Calu3 (cell line): ENCODE results near the gene USP32. TPM values are rescaled to one million over a fixed set of nuclear protein-coding genes. Genes with fewer than 3 reads are reported as not detected.
"Not testable (repeated sequence)": the region's sequence is repeated elsewhere in the genome, so short reads cannot be mapped to it uniquely, and the experiment has no call there.

Experiments used
- BruUV-seq: library from RNA; stranded (reverse); fragments of 400-500 nt; replicated peaks from 2 replicates; lab custom pipeline; 2021; lab: Mats Ljungman, UMichigan
- CTCF ChIA-PET: fragments of 300-600 bp; sonication (Branson Sonifier 250); formaldehyde crosslinking; loops from one replicate; lab custom pipeline; 2022; ENCODE audit warnings: antibody characterized with exemption; lab: Charles Lee
- DNase-seq: peaks from one replicate; pipeline ENCODE4 v3.0.0; 2022
- H3K27ac Mint-ChIP-seq: one replicate; pipeline ENCODE4 v1.8.0; 2022; ENCODE audit warnings: mixed read lengths; ENCODE audit not compliant: unreplicated experiment
- H3K27me3 Mint-ChIP-seq: one replicate; pipeline ENCODE4 v1.8.0; 2022; ENCODE audit warnings: mixed read lengths; ENCODE audit not compliant: unreplicated experiment
- H3K36me3 Mint-ChIP-seq: one replicate; pipeline ENCODE4 v1.8.0; 2022; ENCODE audit warnings: mild to moderate bottlenecking, moderate library complexity, mixed read lengths; ENCODE audit not compliant: insufficient read depth, unreplicated experiment
- H3K4me1 Mint-ChIP-seq: one replicate; pipeline ENCODE4 v1.8.0; 2022; ENCODE audit warnings: mild to moderate bottlenecking, low read depth, mixed read lengths; ENCODE audit not compliant: unreplicated experiment
- H3K4me3 Mint-ChIP-seq: one replicate; pipeline ENCODE4 v1.8.0; 2022; ENCODE audit warnings: mild to moderate bottlenecking, low read depth, moderate library complexity, mixed read lengths; ENCODE audit not compliant: unreplicated experiment
- H3K9me3 Mint-ChIP-seq: one replicate; pipeline ENCODE4 v1.8.0; 2022; ENCODE audit warnings: low read depth, mixed read lengths; ENCODE audit not compliant: unreplicated experiment
- intact Hi-C: fragments of 100-400 bp; cut with micrococcal nuclease; formaldehyde crosslinking; loops from one replicate; pipeline ENCODE4 v1.10.0; 2022; ENCODE audit not compliant: unreplicated experiment
- total RNA-seq: library from RNA; stranded (reverse); gene quantifications from 2 replicates; pipeline ENCODE4 v1.2.3, GENCODE V29; 2022
- TF ChIP-seq, protein P1 (sequence below): fragments of 200-600 bp; IDR thresholded peaks from one replicate; pipeline ENCODE4 v1.8.0; 2022; ENCODE audit warnings: antibody characterized with exemption; ENCODE audit not compliant: unreplicated experiment

USP32 gene
- total RNA-seq, 1 experiment from 2014 or later: 29.6 TPM

DNA sequence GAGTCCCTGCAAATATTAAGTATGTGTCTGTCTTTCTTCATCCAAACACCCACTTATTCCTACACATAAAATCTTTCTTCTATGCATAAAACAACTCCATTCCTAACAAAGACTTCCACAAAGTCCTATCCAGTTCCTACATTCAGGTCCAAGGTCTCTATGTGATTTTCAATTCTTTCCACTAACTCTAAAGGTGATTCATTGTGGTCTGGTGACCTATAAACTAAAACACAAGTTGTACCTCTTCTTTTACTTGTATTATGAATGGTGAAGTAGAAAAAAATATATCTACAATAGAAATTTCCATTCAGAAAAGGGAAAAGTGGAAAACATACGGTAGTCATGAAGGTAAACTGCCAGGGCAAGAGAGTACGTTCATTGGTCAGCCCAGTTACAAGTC, 56.6 kb downstream of the USP32 start:
- DNase-seq: no peak
- Mint-ChIP-seq H3K36me3 (no peaks in the 10 kb centered on the region), H3K27me3 (no peaks in the 10 kb centered on the region), H3K27ac (no peak overlapping the region), H3K4me1 (no peaks in the 10 kb centered on the region), H3K4me3 (no peak overlapping the region), H3K9me3 (no peaks in the 10 kb centered on the region)
- CTCF ChIA-PET: no interaction called here
- TF ChIP-seq, protein P1, sequence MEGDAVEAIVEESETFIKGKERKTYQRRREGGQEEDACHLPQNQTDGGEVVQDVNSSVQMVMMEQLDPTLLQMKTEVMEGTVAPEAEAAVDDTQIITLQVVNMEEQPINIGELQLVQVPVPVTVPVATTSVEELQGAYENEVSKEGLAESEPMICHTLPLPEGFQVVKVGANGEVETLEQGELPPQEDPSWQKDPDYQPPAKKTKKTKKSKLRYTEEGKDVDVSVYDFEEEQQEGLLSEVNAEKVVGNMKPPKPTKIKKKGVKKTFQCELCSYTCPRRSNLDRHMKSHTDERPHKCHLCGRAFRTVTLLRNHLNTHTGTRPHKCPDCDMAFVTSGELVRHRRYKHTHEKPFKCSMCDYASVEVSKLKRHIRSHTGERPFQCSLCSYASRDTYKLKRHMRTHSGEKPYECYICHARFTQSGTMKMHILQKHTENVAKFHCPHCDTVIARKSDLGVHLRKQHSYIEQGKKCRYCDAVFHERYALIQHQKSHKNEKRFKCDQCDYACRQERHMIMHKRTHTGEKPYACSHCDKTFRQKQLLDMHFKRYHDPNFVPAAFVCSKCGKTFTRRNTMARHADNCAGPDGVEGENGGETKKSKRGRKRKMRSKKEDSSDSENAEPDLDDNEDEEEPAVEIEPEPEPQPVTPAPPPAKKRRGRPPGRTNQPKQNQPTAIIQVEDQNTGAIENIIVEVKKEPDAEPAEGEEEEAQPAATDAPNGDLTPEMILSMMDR: no peak
- intact Hi-C loops: no loop called here
- no TSS peak for BruUV-seq

DNA sequence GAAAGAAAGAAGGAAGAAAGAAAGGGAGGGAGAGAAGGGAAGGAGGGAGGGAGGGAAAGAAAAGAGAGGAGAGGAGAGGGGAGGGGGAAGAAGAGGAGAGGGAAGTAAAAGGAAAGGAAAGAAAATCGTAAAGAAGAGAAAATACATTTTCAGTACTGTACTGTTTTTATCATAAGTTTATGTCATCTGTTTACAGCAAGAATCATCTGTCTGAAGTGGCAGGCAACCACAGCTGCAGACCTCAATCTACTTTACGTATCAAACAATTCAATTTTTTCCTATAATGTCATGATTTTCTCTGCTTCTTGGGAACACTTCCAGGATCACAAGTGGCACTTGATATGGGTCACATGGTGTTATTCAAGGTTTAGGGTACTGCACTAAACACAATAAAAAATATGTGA, 58.3 kb downstream of the USP32 start:
- Mint-ChIP-seq H3K4me3 (no peak overlapping the region), H3K36me3 (no peaks in the 10 kb centered on the region), H3K27ac (no peak overlapping the region), H3K27me3 (no peaks in the 10 kb centered on the region), H3K4me1 (no peaks in the 10 kb centered on the region), H3K9me3 (no peaks in the 10 kb centered on the region)
- CTCF ChIA-PET: interaction anchor here (0.7 kb wide), 1 partner anchor 117 kb away, joined by 3 read pairs; no protein-coding TSS in a partner anchor
- TF ChIP-seq, protein P1: no peak
- intact Hi-C loops: no loop called here
- BruUV-seq: no TSS peak
- no peak for DNase-seq

DNA sequence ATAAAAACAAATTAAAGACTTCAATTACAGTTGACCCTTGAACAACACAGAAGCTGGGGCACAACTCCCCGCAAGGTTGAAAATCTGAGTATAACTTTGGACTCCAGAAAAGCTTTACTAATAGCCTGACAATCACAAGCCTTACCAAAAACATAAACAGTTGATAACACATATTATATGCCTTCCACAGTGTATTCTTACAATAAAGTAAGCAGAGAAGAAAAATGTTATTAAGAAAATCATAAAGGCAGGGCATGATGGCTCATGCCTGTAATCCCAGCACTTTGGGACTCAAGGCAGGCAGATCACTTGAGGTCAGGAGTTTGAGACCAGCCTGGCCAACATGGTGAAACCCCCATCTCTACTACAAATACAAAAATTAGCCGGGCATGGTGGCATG, 58.9 kb downstream of the USP32 start:
- H3K4me3 Mint-ChIP-seq, H3K27me3 Mint-ChIP-seq, H3K36me3 Mint-ChIP-seq, H3K4me1 Mint-ChIP-seq, DNase-seq, H3K27ac Mint-ChIP-seq, BruUV-seq, H3K9me3 Mint-ChIP-seq, intact Hi-C loops: not testable (repeated sequence)
- CTCF ChIA-PET: interaction anchor here (0.7 kb wide), 1 partner anchor 117 kb away, joined by 3 read pairs; no protein-coding TSS in a partner anchor

DNA sequence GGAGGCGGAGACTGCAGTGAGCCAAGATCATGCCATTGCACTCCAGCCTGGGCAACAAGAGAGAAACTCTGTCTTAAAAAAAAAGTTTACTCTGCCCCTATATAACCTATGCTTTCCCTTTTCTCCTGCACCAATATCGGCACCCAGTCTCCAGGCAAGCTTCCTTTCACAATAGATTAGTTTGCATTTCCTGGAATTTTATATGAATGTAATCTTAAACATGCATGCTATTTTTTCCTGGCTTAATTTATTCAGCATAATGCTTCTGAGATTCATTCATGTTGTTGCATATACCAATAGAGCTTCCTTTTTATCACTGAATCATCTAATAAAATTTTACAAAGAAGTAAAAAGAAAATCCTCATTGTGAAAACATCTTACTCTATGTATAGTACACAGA, 59.4 kb downstream of the USP32 start:
- BruUV-seq: no TSS peak
- Mint-ChIP-seq H3K4me3 (no peak overlapping the region), H3K36me3 (no peaks in the 10 kb centered on the region), H3K27ac (no peak overlapping the region), H3K9me3 (no peaks in the 10 kb centered on the region), H3K4me1 (no peaks in the 10 kb centered on the region), H3K27me3 (no peaks in the 10 kb centered on the region)
- CTCF ChIA-PET: no interaction called here
- TF ChIP-seq, protein P1: no peak
- intact Hi-C loops: no loop called here
- no peak for DNase-seq

DNA sequence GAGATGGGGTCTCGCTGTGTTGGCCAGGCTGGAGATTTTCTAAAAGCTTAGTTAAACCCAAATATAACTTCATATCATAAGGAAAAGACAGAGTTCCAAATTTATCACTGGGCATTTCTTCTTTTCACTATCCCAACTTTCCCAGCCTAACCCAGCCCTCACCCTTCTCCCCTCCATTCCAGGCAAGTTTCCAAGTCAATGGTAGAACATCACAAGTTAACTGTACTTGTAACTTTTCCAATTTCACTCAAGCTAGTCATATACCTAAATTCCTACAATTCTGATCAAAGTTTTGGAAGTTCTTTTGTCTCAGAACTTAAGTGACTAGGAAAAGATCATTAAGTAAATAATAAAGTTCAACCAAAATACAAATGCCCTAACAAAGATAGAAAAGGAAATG, 61.2 kb downstream of the USP32 start:
- no peak for DNase-seq
- intact Hi-C loops: no loop called here
- CTCF ChIA-PET: no interaction called here
- H3K27me3 Mint-ChIP-seq: no peaks in the 10 kb centered on the region
- H3K4me1 Mint-ChIP-seq: no peaks in the 10 kb centered on the region
- H3K36me3 Mint-ChIP-seq: no peaks in the 10 kb centered on the region
- TF ChIP-seq, protein P1: no peak
- no TSS peak for BruUV-seq
- H3K27ac Mint-ChIP-seq: no peak overlapping the region
- no peaks in the 10 kb centered on the region for H3K9me3 Mint-ChIP-seq
- H3K4me3 Mint-ChIP-seq: no peak overlapping the region
